ENCODE measurements around the gene SPDYE16. TPM values are rescaled to one million over a fixed set of nuclear protein-coding genes. Genes with fewer than 3 reads are reported as not detected.
"Not testable (repeated sequence)": the region's sequence is repeated elsewhere in the genome, so short reads cannot be mapped to it uniquely, and the experiment has no call there.

Gene SPDYE16
- total RNA-seq (ENCODE audit: insufficient read depth, low replicate concordance): 3.6 TPM

- not testable (repeated sequence) for DNase-seq (ENCODE audit: low spot score)
These were observed at the start of gene SPDYE16 for GRCh38 chr7:76543197-76543596. Gene SPDYE16 (minus strand): TSS chr7:76543297. CDS start chr7:76541459, 1,838 bp downstream.

DNA sequence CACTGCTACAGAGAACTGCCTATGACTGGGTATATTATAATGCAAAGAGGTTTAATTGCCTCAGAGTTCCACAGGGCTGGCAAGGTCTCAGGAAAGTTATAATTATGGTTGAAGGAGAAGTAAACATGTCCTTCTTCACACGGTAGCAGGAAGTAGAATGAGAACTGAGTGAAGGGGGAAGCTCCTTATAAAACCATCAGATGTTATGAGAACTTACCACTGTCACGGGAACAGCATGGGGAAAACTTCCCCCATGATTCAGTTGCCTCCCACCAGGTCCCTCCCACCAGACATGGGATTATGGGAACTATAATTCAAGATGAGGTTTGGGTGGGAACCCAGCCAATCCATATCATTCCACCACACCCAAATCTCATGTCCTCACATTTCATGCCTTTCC is 49.6 kb upstream of the SPDYE16 start:
- DNase-seq (ENCODE audit: low spot score): not testable (repeated sequence)

GRCh38 chr7:76591602-76592304 is 48.7 kb upstream of the SPDYE16 start:
- not testable (repeated sequence) for DNase-seq (ENCODE audit: low spot score)

DNA sequence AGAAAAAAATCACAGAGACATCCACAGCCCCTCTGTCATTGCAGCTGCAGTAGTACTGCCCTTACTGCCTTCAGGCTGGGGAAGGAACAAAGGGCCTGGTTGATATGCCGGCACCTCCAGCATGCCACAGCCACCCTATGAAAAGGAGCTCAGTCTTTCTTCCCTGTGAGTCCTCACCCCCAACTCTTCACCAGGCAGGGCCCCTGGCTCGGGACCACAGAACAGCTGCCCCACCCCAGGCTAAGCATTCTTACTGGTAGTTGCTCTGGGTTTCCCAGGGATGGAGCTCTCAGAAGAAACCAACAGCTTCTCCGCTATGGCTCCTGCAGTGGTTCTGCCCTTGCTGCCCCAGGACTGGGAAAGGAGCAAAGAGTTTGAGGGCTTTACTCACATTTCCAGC is 47.9 kb upstream of the SPDYE16 start:
- not testable (repeated sequence) for DNase-seq (ENCODE audit: low spot score)

GRCh38 chr7:76588586-76588985 is 45.5 kb upstream of the SPDYE16 start:
- DNase-seq (ENCODE audit: low spot score): not testable (repeated sequence)

DNA sequence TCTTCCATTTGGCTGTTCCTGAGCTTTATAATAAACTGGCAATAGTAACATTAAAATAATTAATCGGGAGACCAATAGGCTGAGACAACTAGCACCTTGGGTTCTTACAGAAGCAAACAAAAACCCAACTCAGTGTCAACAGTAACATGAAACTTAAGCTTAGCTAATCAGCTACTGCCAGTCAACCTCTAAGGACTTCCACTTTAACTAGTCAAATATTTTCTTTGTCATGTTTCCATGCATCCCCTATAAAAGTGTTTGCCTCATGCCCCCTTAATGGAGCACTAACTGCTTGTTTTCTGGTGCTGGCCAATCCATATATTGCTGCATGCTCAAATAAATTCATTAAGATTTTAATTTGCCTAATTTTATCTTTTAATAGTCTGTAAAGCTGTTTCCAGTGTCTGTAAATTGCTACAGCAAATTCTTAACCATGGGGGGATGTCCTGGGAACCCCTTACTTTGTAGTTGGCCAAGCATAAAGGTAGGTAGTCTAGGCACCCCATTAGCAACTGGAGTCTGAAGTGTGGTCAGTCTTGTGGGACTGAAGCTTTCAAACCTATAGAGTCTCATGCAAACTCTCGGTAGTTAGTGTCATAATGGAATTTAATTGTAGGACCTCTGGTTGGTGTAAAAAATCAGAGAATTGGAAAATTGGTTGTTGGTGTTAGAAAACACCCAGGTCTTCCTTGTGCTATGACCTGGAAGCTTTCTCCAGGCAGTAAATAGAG is 43.7 kb upstream of the SPDYE16 start:
- not testable (repeated sequence) for DNase-seq (ENCODE audit: low spot score)

DNA sequence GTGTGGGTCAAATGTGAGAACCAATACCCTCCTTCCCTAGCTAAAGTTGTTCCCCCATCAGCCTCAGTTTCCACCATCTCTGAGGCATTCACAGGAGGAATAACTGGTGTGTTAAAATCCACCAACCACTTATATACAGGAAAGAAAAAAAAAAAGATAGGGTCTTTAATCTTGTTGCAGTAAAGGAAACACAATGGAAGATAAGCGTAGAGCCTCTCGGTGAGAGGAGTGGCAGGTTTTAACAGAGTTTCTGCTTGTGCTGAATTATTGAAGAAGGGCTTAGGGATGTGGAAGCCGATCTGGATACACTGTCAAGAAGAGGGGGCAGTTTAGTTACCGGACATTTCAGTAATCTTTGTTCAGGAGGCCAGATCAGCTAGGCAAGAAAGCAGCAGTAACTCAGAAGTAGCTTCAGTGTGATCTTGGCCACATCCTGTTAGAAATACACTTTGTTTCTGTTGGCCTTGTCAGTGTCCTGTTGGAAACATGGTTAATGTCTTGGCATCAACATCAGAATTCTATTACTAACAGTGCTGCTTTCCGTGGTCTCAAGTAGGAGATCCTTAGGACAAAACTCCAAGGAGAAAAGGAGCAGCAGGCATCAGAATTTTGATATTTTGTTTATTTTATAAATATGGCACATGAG is 40.7 kb upstream of the SPDYE16 start:
- peak; percentile 28 for DNase-seq (ENCODE audit: low spot score)

DNA sequence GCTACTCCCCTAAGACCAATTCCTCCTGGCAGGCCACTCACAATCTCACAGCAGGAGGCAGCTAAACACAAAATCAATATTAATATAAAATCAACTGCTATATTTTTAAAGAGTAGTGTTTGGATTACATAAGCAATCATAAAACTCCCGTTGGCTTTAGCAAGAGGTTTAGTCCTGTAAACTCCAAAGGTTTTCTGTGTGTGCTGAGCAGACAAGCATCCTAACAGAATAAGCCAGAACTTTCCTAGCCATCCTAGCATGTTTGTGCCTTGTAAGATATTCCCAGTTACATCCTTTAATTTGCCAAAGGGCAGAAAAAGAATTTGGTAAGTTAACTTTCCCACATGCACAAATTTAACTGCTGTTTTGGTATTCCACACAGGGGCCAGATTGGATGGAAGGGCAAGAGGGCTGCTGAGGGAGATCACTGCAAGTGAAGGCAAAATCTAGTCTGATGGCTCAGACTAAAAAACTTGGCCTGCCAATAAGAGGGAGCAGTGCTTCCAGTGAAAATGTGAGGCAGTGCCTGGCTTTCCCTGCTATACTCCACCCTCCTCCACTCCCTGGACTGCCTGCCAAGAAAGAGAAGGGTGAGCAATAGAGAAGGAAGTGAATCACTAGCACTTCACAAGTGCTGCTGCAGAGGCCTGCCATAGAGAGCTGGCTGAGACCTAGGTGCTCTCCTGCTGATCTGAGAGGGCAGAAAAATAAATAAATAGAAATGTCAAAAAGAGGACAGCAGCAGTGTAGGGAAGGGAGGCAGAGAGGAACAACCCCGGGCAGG is 39.9 kb upstream of the SPDYE16 start:
- DNase-seq (ENCODE audit: low spot score): peak; percentile 94

- DNase-seq (ENCODE audit: low spot score): peak; percentile 23
These were observed 33.0 kb upstream of the SPDYE16 start for GRCh38 chr7:76575919-76576655.

GRCh38 chr7:76575431-76575830 is 32.3 kb upstream of the SPDYE16 start:
- not testable (repeated sequence) for DNase-seq (ENCODE audit: low spot score)

DNA sequence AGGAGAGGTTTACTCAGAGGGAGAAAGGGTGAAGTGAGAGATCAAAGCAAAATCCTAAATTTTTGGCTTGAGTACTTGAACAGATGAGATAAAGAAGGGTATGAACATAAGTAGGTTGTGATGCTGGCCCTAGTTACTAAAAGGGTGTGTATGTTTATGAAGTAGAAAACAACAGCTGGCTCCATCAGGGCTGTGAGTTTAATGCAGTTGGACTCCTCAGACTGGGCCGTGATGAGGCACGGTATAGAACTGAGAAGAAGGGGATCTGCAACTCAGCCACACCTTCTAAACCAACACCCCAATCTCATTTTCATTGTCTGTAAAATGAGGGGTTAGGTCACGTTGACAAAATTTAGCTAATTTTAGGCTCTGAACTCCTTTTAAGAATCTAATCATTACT is 29.2 kb upstream of the SPDYE16 start:
- DNase-seq (ENCODE audit: low spot score): not testable (repeated sequence)

- not testable (repeated sequence) for DNase-seq (ENCODE audit: low spot score)
These were observed 27.3 kb upstream of the SPDYE16 start for GRCh38 chr7:76570324-76570775.

DNA sequence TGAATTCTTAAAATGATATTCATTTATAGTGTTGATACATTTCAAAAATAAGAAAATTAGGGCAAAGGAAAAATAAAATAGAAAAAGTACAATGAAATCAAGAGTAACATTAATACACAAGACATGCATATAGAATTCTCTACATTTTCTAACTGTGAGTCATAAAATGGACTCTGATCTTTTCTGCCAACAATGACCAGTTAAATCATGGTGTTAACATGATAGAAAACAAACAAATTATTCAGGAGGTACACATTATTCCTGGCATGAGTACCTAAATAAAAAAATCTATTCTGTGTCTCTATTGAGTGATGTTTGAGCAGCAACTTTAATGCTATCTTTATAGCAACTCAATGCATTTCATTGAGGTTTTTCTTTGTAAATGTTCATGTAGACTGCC is 25.6 kb upstream of the SPDYE16 start:
- DNase-seq (ENCODE audit: low spot score): not testable (repeated sequence)

- not testable (repeated sequence) for DNase-seq (ENCODE audit: low spot score)
These were observed 24.7 kb upstream of the SPDYE16 start for GRCh38 chr7:76567753-76568152.

DNA sequence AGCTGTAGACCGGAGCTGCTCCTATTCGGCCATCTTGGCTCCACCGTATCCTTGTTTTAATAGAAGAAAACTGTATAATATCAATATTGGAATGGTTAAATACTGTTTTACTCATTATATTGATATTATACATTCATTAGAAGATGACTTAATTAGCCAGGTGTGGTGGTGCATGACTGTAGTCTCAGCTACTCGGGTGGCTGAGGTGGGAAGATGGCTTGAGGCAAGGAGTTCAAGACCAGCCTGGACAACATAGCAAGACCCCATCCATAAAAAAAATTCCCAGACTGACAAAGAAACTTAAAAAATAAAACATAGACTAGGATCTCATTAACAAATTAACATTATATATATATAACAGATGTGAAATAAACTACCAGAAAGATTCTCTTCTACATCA is 24.2 kb upstream of the SPDYE16 start:
- not testable (repeated sequence) for DNase-seq (ENCODE audit: low spot score)

- DNase-seq (ENCODE audit: low spot score): not testable (repeated sequence)
These were observed 21.9 kb upstream of the SPDYE16 start for GRCh38 chr7:76565001-76565400.

DNA sequence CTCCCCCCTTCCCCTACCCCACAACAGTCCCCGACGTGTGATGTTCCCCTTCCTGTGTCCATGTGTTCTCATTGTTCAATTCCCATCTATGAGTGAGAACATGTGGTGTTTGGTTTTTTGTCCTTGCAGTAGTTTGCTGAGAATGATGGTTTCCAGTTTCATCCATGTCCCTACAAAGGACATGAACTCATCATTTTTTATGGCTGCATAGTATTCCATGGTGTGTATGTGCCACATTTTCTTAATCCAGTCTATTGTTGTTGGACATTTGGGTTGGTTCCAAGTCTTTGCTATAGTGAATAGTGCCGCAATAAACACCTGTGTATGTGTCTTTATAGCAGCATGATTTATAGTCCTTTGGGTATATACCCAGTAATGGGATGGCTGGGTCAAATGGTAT is 18.2 kb upstream of the SPDYE16 start:
- not testable (repeated sequence) for DNase-seq (ENCODE audit: low spot score)

DNA sequence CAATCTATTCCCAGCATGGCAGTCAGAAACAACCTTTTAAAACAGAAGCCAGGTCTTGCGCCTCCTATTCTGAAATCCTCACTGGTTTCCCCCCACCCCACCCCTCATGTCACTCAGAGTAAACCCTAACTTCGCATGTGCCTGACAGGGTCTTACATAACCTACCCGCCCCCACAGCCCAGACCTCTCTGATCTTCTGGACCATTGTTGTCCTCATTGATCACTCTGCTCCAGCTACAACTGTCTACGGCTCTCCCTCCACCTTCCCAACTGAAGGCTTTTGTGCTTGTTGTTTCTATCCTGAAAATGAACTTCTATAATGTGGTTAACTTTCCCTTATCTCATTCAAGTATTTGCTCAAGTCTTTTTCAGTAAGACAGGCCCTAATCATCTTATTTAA is 17.1 kb upstream of the SPDYE16 start:
- DNase-seq (ENCODE audit: low spot score): not testable (repeated sequence)

DNA sequence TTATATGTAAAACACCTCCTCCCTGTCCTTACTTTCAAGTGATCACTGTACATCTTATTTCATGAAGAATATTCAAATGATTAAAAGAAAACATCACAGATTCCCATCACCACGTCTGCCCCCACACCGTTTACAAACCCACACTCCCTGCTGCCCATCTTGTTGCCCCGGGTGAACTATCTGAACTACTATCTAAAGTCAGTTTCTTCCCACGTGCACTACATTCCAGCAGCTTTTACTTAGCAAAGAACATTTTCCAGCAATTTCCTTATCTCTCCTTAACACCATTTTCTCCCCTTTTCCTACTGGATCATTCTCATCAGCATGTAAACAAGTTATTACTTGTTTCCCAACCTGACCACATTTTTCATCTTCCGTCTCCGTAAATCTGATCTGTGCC is 16.6 kb upstream of the SPDYE16 start:
- not testable (repeated sequence) for DNase-seq (ENCODE audit: low spot score)

- not testable (repeated sequence) for DNase-seq (ENCODE audit: low spot score)
These were observed 8.9 kb upstream of the SPDYE16 start for GRCh38 chr7:76551992-76552391.

DNA sequence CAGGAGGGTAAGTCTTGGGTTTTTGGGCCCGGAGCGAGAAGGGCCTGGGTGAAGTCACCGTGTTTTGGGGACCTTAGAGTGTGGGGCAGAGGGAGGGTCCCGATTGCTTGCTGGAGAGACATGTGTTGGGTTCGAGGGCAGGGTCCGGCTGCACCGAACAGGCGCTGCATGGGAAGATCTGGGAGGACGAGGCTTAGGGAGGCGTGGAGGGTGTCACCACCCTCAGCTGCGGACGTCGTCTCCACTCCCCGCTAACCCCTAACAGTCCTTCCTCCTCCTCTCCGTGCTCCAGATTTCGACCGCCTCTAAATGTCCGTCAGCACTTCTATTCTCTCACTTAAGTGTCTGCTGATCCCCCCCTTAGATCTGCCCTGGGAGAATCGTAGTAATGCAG is 6.8 kb upstream of the SPDYE16 start:
- not testable (repeated sequence) for DNase-seq (ENCODE audit: low spot score)

Data from umbilical cord (tissue), 2 donors.